HG03045 (cell line): ENCODE results near the gene PTPA.
"Not testable (repeated sequence)": the region's sequence is repeated elsewhere in the genome, so short reads cannot be mapped to it uniquely, and the experiment has no call there.

ENCODE experiments used
- ATAC-seq: cut with Tn5 transposase; IDR thresholded peaks from one replicate; pipeline ENCODE4 v1.9.1; 2021; ENCODE audit warnings: mild to moderate bottlenecking, moderate library complexity; ENCODE audit not compliant: unreplicated experiment

PTPA gene

GRCh38 chr9:129174724-129175514 is 63.7 kb downstream of the PTPA start:
- ATAC-seq = no peak

GRCh38 chr9:129175515-129175824 is 64.3 kb downstream of the PTPA start:
- no peak for ATAC-seq

GRCh38 chr9:129175825-129176633 is 64.8 kb downstream of the PTPA start:
- ATAC-seq = no peak

- no peak for ATAC-seq
Observed at GRCh38 chr9:129176701-129177442, 65.7 kb downstream of the PTPA start.

- peak; percentile 21 for ATAC-seq
Observed at GRCh38 chr9:129177443-129177790, 66.2 kb downstream of the PTPA start.

- peak; percentile 75 for ATAC-seq
Observed at GRCh38 chr9:129177791-129178567, 66.8 kb downstream of the PTPA start, which contains the start of gene IER5L. IER5L (minus strand) TSS chr9:129178261; CDS start chr9:129178052, 209 bp downstream.

GRCh38 chr9:129178568-129179382 is 67.6 kb downstream of the PTPA start:
- no peak for ATAC-seq

GRCh38 chr9:129181246-129181645 is 70.0 kb downstream of the PTPA start:
- no peak for ATAC-seq

- ATAC-seq = no peak
Observed at GRCh38 chr9:129182122-129182521, 70.9 kb downstream of the PTPA start.

- no peak for ATAC-seq
Observed at GRCh38 chr9:129182625-129183494, 71.6 kb downstream of the PTPA start.

GRCh38 chr9:129183495-129184218 is 72.4 kb downstream of the PTPA start:
- ATAC-seq = no peak

- ATAC-seq = no peak
Observed at GRCh38 chr9:129184219-129184524, 73.0 kb downstream of the PTPA start.

GRCh38 chr9:129184596-129185122 is 73.4 kb downstream of the PTPA start:
- no peak for ATAC-seq

- ATAC-seq = no peak
Observed at GRCh38 chr9:129185402-129185801, 74.2 kb downstream of the PTPA start.

GRCh38 chr9:129185991-129186390 is 74.8 kb downstream of the PTPA start:
- ATAC-seq = no peak

- ATAC-seq = no peak
Observed at GRCh38 chr9:129187042-129187441, 75.8 kb downstream of the PTPA start.

- ATAC-seq = not testable (repeated sequence)
Observed at GRCh38 chr9:129189971-129190370, 78.8 kb downstream of the PTPA start.

GRCh38 chr9:129191234-129191633 is 80.0 kb downstream of the PTPA start:
- ATAC-seq = no peak
